GM19351 (cell line): ENCODE data around the gene ZNF750.
A peak's percentile ranks its signal among the peaks of the same experiment; 100 is the strongest.

ENCODE experiments used
- ATAC-seq: cut with Tn5 transposase; IDR thresholded peaks from one replicate; pipeline ENCODE4 v1.9.1; 2021; ENCODE audit warnings: mild to moderate bottlenecking, moderate library complexity; ENCODE audit not compliant: unreplicated experiment

ZNF750 gene

GRCh38 chr17:82873521-82873920, 33.7 kb upstream of the ZNF750 start:
- no peak for ATAC-seq

GRCh38 chr17:82872591-82873520, 33.0 kb upstream of the ZNF750 start:
- no peak for ATAC-seq

DNA sequence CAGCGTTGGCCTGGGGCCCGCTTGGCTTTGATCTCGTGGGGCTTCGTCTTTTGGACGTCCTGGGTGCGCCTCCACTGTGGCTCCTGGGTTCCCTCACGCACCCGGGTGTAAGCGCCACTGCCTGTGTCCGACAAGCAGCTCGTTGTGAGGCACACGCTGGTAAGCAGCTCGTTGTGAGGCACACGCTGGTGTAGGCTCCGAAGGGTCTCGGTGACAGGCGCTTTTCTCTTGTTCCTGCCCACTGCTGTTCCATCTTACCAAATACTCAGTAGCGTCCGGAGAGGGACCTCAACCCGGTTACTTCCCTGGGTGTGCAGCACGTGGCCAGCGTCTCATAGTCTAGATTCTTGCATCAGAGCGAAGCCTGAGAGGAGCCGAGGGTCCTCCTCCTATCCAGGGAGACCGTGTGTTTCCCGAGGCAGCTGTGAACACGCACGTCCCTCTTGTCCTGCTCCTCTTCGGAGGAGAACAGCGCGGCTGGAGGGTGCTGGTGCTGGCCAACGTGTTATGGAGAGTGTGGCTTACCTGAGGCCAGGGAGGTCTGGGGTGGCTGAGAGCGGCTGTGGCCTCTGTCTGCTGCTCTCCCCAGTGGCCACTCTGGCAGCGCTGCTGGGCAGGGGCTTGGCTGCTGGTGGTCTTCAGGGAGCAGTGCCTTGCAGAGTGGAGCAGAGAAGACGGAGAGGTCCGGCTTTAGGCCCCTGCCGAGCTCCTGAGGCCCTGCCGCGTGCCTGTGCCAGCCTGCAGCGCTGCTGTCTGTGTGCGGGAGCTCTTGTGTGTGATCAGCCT, 32.1 kb upstream of the ZNF750 start:
- no peak for ATAC-seq

DNA sequence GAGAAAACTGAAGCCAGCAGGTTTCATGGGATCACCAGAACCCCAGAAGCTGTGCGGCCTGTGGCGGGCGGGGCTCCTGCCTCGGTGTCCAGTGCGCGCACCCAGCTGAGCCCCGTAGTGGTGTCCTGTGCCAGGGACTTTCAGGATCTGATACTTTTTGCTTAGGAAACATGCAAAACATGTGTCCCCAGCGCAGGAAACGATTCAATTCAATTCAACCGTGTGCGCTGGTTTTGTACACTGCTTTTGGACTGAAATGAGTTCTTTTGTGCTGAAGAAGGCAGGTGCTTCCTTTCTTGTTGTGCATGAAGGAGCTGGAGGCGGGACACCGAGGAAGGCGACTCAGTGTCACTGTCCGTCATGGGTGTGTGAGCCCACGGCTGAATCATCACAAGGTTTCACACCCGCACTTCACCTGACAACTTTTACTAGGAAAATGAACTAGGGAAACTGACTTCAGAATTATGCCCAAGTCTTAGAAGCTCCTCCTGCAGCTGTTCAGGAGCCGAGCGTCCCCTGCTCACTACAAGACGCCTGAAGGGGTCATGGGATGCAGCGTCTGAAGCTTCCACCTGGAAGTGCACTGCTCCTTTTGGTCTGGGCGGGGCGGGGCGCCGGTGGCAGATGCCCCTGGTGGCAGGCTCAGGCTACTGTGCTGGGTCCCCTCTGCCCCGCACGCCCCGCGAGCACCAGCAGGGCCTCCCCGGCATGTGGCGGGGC, 31.4 kb upstream of the ZNF750 start:
- peak; percentile 85 for ATAC-seq

- ATAC-seq, result no peak
Measured at GRCh38 chr17:82870541-82870940, 30.7 kb upstream of the ZNF750 start.

- no peak for ATAC-seq
Measured at GRCh38 chr17:82870091-82870491, 30.3 kb upstream of the ZNF750 start.

DNA sequence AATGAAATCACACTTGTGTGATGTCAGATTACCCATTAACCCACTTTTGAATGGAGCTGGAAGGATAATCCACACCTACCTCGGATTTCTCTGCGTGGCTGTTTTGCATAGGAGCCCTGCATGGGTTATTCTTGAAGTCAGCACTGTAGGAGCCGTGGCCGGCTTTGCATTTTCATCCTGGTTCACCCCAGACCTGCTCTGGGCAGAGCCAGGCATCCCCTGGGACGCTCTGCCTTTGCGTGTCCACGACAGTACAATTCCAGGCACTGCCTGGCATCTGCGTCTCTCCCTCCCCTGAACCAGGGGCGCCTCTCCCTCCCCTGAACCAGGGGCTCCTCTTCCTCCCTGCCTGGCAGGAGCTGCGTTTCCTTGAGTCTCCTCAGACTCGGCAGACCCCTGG, 29.7 kb upstream of the ZNF750 start:
- ATAC-seq, result no peak

DNA sequence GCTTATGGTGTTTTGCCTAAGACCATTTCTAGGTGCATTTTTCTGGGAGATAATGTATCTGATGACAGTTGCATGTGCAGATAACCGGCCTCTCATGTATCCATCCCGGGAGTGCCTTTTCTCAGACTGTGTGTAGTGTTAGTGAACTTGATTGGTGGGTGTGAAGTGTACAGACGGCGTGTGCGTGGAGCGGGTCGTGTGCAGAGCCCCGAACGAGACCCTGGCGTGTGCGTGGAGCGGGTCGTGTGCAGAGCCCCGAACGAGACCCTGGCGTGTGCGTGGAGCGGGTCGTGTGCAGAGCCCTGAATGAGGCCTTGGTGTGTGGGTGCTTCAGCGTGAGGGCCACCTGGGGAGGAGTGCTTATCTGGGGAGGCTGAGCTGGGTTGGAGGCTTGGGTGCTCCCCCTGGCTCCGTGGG, 28.9 kb upstream of the ZNF750 start:
- ATAC-seq, result no peak

GRCh38 chr17:82867763-82868325, 28.0 kb upstream of the ZNF750 start:
- no peak for ATAC-seq

DNA sequence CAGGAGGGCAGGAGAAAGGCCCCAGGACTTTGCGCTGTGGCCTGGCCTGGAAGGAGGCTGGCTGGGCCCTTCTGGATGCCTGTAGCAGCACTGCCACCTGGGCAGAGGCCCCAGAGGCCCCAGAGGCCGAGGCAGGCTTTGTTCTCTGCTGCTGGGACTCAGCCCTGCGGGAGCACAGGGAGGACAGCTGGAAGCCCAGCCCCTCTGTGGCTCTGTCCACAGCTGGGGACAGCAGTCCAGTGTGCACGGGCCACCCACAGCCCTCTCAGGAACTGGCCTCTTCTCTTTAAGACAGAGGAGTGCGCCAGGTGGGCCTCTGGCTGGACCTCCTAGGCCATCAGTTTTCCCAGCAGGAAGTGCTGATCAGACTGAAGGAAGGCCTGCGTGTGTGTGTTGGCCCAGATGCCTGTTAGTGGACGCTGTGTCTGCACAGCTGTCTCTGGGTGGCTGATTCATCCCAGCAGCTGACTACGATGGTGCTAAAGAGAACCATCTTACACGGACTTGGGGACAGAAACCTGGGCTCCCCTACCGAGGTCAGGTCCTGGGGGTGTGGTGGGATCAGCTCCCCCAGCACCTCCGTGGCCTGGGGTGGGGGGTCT, 26.9 kb upstream of the ZNF750 start:
- no peak for ATAC-seq

DNA sequence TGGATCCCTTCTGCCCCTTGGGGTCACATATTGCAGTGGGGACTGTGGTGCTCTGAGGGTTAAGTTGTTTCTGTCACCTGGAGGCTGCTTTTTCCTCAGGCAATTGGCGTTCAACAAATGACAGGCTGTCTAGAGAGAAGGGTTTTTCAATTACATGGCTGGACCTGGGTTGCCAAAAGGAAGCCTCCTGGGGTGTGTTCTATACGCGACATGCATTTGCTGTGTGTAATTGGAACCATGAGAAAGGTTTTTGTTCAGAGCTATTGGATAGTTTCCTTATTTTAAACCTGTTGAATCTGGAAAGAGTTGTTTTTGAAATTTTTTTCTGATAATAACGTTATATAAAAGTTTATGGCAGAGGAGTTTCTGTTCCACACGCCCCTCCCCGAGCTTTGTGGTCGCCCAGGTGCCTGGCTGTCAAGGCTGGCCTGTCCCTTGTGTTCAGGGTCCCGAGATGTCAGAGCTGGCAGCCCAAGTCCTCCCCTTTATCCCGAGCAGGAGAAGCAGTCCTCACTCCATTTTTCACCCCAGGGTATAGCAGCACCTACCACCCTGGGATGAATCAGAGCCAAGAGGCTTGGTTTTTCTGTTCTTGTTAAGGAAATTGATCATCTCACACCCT, 26.1 kb upstream of the ZNF750 start:
- ATAC-seq, result no peak

DNA sequence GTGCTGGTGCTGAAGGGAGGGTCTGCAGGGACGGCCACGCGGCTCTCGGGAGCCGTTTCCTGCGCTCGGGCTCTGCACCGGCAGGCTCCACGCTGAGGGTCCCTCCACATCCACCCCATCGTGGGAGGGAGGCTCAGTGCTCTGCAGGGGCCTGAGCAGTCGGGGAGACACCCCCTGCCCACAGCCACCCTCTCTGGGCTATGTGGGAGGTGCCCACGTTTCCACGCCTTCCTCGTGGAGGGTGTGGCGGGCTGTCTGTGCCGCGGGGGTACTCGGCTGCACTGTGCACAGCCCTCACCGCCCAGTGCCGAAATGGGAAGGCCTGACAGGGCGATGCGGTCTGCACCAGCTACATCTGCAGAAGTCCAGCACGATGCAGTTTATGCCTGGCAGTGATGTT, 25.5 kb upstream of the ZNF750 start:
- ATAC-seq, result no peak

- no peak for ATAC-seq
Measured at GRCh38 chr17:82864713-82865248, 25.0 kb upstream of the ZNF750 start.

GRCh38 chr17:82863941-82864712, 24.3 kb upstream of the ZNF750 start:
- peak; percentile 81 for ATAC-seq

GRCh38 chr17:82863383-82863940, 23.6 kb upstream of the ZNF750 start:
- no peak for ATAC-seq

GRCh38 chr17:82862737-82863382, 23.0 kb upstream of the ZNF750 start:
- ATAC-seq, result no peak

DNA sequence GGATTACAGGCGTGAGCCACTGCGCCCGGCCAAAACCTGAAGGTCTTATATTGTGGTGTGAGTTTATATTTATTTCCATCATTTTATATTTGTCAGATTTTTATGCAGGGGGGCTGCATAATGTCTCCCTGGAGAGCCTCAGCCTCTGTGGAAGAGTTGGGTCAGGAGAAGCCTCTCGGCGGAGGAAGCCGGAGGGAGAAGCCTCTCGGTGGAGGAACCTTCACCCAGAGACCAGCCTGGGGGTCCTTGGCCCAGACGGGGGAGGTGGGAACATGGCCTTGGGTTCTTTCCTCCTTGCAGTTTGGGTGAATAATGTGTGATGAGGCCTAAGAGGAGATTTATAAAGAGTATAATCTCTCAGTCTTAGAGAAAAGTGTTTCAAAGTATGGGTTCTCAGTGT, 22.4 kb upstream of the ZNF750 start:
- no peak for ATAC-seq

- ATAC-seq, result no peak
Measured at GRCh38 chr17:82861393-82861775, 21.6 kb upstream of the ZNF750 start.
